HepG2 (cell line): Measurements from ENCODE around the gene ZNF624. TPM values are rescaled to one million over a fixed set of nuclear protein-coding genes. Genes with fewer than 3 reads are reported as not detected.

Experiments used
- ARID5B ChIP-seq: IDR thresholded peaks from 2 replicates; pipeline ENCODE4 v1.4.0; 2020; ENCODE audit warnings: mild to moderate bottlenecking, missing genetic modification reagents
- CEBPB ChIP-seq: IDR thresholded peaks from 2 replicates; pipeline ENCODE4 v1.6.1; 2011; ENCODE audit warnings: low read depth, low read length, improper control_type of control experiment, borderline replicate concordance
- E2F5 ChIP-seq: sonication (generic); formaldehyde crosslinking; conservative IDR thresholded peaks from 2 replicates; pipeline ENCODE4 v1.4.0; 2020; ENCODE audit warnings: missing genetic modification reagents
- EED ChIP-seq: sonication (generic); formaldehyde crosslinking; IDR thresholded peaks from 2 replicates; pipeline ENCODE4 v1.5.0; 2020; ENCODE audit warnings: mild to moderate bottlenecking, missing genetic modification reagents
- EHMT2 ChIP-seq: fragments of 200-600 bp; sonication (generic); IDR thresholded peaks from 2 replicates; pipeline ENCODE4 v1.7.0; 2017; ENCODE audit warnings: antibody characterized with exemption, low read depth, low read length, borderline replicate concordance
- ESRRA ChIP-seq: sonication (generic); formaldehyde crosslinking; IDR thresholded peaks from 2 replicates; pipeline ENCODE4 v1.5.1; 2020; ENCODE audit warnings: mild to moderate bottlenecking, low read depth, missing genetic modification reagents
- ETV5 ChIP-seq: IDR thresholded peaks from 2 replicates; pipeline ENCODE4 v1.6.1; 2018; ENCODE audit warnings: missing biosample characterization, missing genetic modification reagents, inconsistent platforms, borderline replicate concordance
- FOXO1 ChIP-seq: sonication (generic); formaldehyde crosslinking; IDR thresholded peaks from 2 replicates; pipeline ENCODE4 v1.4.0; 2020; ENCODE audit warnings: missing genetic modification reagents
- HHEX ChIP-seq: IDR thresholded peaks from 2 replicates; pipeline ENCODE4 v1.6.1; 2016; ENCODE audit warnings: control low read depth
- KAT8 ChIP-seq: IDR thresholded peaks from 2 replicates; pipeline ENCODE4 v1.6.1; 2016; ENCODE audit warnings: missing genetic modification reagents, missing compliant biosample characterization
- KLF16 ChIP-seq, 2 experiments: sonication (generic) in 1 of 2; formaldehyde crosslinking in 1 of 2; IDR thresholded peaks; 2 replicates each; pipeline versions ENCODE4 v1.6.1 to v1.8.0; 2016 to 2023; ENCODE audit warnings: missing genetic modification reagents in 2 of 2, missing compliant biosample characterization in 1 of 2
- MED1 ChIP-seq: sonication (generic); formaldehyde crosslinking; IDR thresholded peaks from 2 replicates; pipeline ENCODE4 v1.4.0; 2020; ENCODE audit warnings: missing genetic modification reagents
- MTF1 ChIP-seq: sonication (generic); formaldehyde crosslinking; IDR thresholded peaks from 2 replicates; pipeline ENCODE4 v1.5.0; 2020; ENCODE audit warnings: missing genetic modification reagents
- NCOA2 ChIP-seq: sonication (generic); formaldehyde crosslinking; IDR thresholded peaks from 2 replicates; pipeline ENCODE4 v1.8.0; 2022; ENCODE audit warnings: inconsistent platforms
- NKX3-1 ChIP-seq: sonication (generic); formaldehyde crosslinking; IDR thresholded peaks from 2 replicates; pipeline ENCODE4 v1.5.0; 2020; ENCODE audit warnings: missing genetic modification reagents
- SALL1 ChIP-seq: sonication (generic); formaldehyde crosslinking; IDR thresholded peaks from 2 replicates; pipeline ENCODE4 v1.8.0; 2022; ENCODE audit warnings: mild to moderate bottlenecking, missing genetic modification reagents
- SAP130 ChIP-seq: IDR thresholded peaks from 2 replicates; pipeline ENCODE4 v1.6.1; 2016; ENCODE audit warnings: low read depth
- SMAD3 ChIP-seq: sonication (generic); formaldehyde crosslinking; IDR thresholded peaks from 2 replicates; pipeline ENCODE4 v1.4.0; 2020; ENCODE audit warnings: missing genetic modification reagents
- SOX5 ChIP-seq: IDR thresholded peaks from 2 replicates; pipeline ENCODE4 v1.6.1; 2016; ENCODE audit warnings: borderline replicate concordance
- ZBTB20 ChIP-seq: sonication (generic); formaldehyde crosslinking; IDR thresholded peaks from 2 replicates; pipeline ENCODE4 v1.8.1; 2023; ENCODE audit warnings: missing genetic modification reagents, low read depth, mild to moderate bottlenecking, borderline replicate concordance
- ZGPAT ChIP-seq: IDR thresholded peaks from 2 replicates; pipeline ENCODE4 v1.6.1; 2016; ENCODE audit warnings: mild to moderate bottlenecking
- ZMYM2 ChIP-seq: sonication (generic); formaldehyde crosslinking; IDR thresholded peaks from 2 replicates; pipeline ENCODE4 v1.8.0; 2022; ENCODE audit warnings: mild to moderate bottlenecking, missing genetic modification reagents
- ZNF232 ChIP-seq: sonication (generic); formaldehyde crosslinking; IDR thresholded peaks from 2 replicates; pipeline ENCODE4 v1.4.0; 2020; ENCODE audit warnings: missing genetic modification reagents, borderline replicate concordance
- ZNF644 ChIP-seq: IDR thresholded peaks from 2 replicates; pipeline ENCODE4 v1.6.1; 2016; ENCODE audit warnings: low read depth
- polyA plus RNA-seq, 8 experiments: library from polyadenylated mRNA; depleted of rRNA in 3 of 8; stranded (reverse) in 7 of 8; unstranded in 1 of 8; fragments of >200 nt; fragmentation: Illumina TruSeq in 4 of 8; extraction: Trizol in 4 of 8; gene quantifications; 2 replicates each; pipeline versions ENCODE4 v1.2.1 to v1.2.3, GENCODE V29; 2011 to 2016; ENCODE audit warnings: low read depth in 4 of 8, missing spikeins in 1 of 8, mixed read lengths in 1 of 8; ENCODE audit not compliant: insufficient read depth in 1 of 8
- total RNA-seq, 5 experiments: library from RNA; depleted of rRNA; stranded (reverse); fragments of >200 nt; fragmentation: Illumina TruSeq; extraction: Trizol; gene quantifications; 2 replicates each; pipeline ENCODE4 v1.2.3, GENCODE V29; 2016; ENCODE audit warnings: low read depth in 1 of 5

The ZNF624 gene
- total and polyA plus RNA-seq, 2 of the 13 experiments (the other 11 are each of a cell fraction or from before 2014, with no cell fraction given), result 0.75 to 3.5 TPM

- TF ChIP-seq ZBTB20 (CRISPR knock-in tag) (peak; percentile 63; the same call in 1 of the 2 replicates), SOX5 (CRISPR knock-in tag) (peak; percentile 66; the same call in 1 of the 2 replicates), KAT8 (CRISPR knock-in tag) (peak; percentile 51; the same call in 1 of the 2 replicates), ARID5B (CRISPR knock-in tag) (peak; percentile 87), ZNF232 (CRISPR knock-in tag) (no peak), KLF16 (CRISPR knock-in tag; IDR thresholded peaks at IDR 0.05) (peak in 1 of 2 experiments; percentile 63; a peak in 1 of 4 replicates), ESRRA (no peak), SAP130 (peak; percentile 40; the same call in 1 of the 2 replicates), ETV5 (CRISPR knock-in tag) (peak; percentile 11; the same call in 1 of the 2 replicates), EED (CRISPR knock-in tag) (no peak), ZMYM2 (peak; percentile 59; the same call in 1 of the 2 replicates), FOXO1 (CRISPR knock-in tag) (peak; percentile 93), EHMT2 (peak; percentile 28; the same call in 1 of the 2 replicates), SALL1 (CRISPR knock-in tag) (peak; percentile 38; the same call in 1 of the 2 replicates), ZGPAT (CRISPR knock-in tag) (peak; percentile 72), MED1 (peak; percentile 50), NKX3-1 (CRISPR knock-in tag) (no peak), NCOA2 (CRISPR knock-in tag) (peak; percentile 56; the same call in 1 of the 2 replicates), SMAD3 (peak; percentile 53; the same call in 1 of the 2 replicates), CEBPB (peak; percentile 99), E2F5 (no peak), ZNF644 (CRISPR knock-in tag) (0 out of 2 replicates have a peak, but pooled peaks have one; percentile 13), MTF1 (CRISPR knock-in tag) (no peak), HHEX (CRISPR knock-in tag) (peak; percentile 60; the same call in 1 of the 2 replicates)
These were observed 60.1 kb downstream of the ZNF624 start (continued) for GRCh38 chr17:16593356-16594102.
